A549 (cell line): ENCODE data around the gene SLC25A13.

Source experiments
- RFX5 ChIP-seq: fragments of 450-650 bp; IDR thresholded peaks from 2 replicates; pipeline ENCODE4 v1.7.1; 2014; ENCODE audit warnings: antibody characterized with exemption, mild to moderate bottlenecking, moderate library complexity
- TF ChIP-seq, protein P1 (sequence below): fragments of >200 bp; sonication (Bioruptor Twin); formaldehyde crosslinking; IDR thresholded peaks from 3 replicates; pipeline ENCODE4 v1.5.1; 2016

DNA sequence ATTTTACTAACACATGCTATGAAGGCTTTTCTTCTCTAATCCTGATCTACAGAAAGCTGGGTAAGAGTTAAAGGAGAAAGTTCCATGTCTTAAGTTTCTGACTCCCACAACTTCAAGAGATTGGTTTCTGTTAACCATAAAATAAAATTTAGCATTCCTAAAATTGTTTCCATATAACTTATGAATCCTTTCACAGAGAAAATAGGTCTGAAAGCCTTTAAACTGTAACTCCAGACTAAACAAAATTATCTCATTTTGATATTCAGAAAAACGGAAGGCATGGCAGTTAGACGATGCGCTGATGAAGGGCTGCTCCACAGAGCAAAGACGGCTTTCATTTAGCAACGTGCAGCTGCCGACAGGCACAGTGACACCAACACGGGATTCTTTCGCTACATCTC lies 133.3 kb downstream of the SLC25A13 start:
- no peak for TF ChIP-seq RFX5
- TF ChIP-seq, protein P1, sequence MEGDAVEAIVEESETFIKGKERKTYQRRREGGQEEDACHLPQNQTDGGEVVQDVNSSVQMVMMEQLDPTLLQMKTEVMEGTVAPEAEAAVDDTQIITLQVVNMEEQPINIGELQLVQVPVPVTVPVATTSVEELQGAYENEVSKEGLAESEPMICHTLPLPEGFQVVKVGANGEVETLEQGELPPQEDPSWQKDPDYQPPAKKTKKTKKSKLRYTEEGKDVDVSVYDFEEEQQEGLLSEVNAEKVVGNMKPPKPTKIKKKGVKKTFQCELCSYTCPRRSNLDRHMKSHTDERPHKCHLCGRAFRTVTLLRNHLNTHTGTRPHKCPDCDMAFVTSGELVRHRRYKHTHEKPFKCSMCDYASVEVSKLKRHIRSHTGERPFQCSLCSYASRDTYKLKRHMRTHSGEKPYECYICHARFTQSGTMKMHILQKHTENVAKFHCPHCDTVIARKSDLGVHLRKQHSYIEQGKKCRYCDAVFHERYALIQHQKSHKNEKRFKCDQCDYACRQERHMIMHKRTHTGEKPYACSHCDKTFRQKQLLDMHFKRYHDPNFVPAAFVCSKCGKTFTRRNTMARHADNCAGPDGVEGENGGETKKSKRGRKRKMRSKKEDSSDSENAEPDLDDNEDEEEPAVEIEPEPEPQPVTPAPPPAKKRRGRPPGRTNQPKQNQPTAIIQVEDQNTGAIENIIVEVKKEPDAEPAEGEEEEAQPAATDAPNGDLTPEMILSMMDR, result no peak
